ENCODE measurements around the gene BICDL1. TPM values are rescaled to one million over a fixed set of nuclear protein-coding genes. Genes with fewer than 3 reads are reported as not detected.

Gene BICDL1
- total RNA-seq, 1 experiment from 2014 or later = 18.2 TPM

- no peaks in the 10 kb centered on the region for H3K36me3 ChIP-seq (ENCODE audit: control insufficient read depth in 1 of 2, insufficient read depth in 2 of 2, low read length in 2 of 2)
- no peak overlapping the region for H2AFZ ChIP-seq (ENCODE audit: low read depth, low read length, poor library complexity, severe bottlenecking)
- H3K9me2 ChIP-seq (ENCODE audit: insufficient read depth) = no peaks in the 10 kb centered on the region
- ChIA-PET RAD21 (ENCODE audit: low non-redundant PET in 1 of 2, low total read pairs in 2 of 2, uncharacterized antibody in 2 of 2, unreplicated experiment in 2 of 2) (no interaction called here), CTCF (no interaction called here), POLR2A (no interaction called here)
- H3K27ac ChIP-seq (ENCODE audit: low read depth, low read length) = no peak overlapping the region
- intact Hi-C loops (cut with micrococcal nuclease) = no loop called here
- peaks cover 3 to 23% of the 10 kb centered on the region in 2 experiments; a peak in 3 of 4 replicates for H3K4me1 ChIP-seq (ENCODE audit: control insufficient read depth in 1 of 2, insufficient read depth in 2 of 2, low read length in 2 of 2)
- H3K9me3 ChIP-seq (ENCODE audit: control insufficient read depth in 1 of 2, insufficient read depth in 1 of 2, low read depth in 1 of 2, low read length in 2 of 2) = no peaks in the 10 kb centered on the region
- no peak overlapping the region for H3K9ac ChIP-seq (ENCODE audit: low read length)
- H3K4me2 ChIP-seq (ENCODE audit: low read length) = no peak overlapping the region
- H3K4me3 ChIP-seq (replicated peaks in 1 of 2; ENCODE audit: low read depth in 1 of 2, low read length in 2 of 2) = no peak overlapping the region
- no peaks in the 10 kb centered on the region for H4K20me1 ChIP-seq (ENCODE audit: insufficient read depth)
- H3K27me3 ChIP-seq (ENCODE audit: insufficient read depth, low read length) = no peaks in the 10 kb centered on the region
- TF ChIP-seq ZBTB33 (IDR thresholded peaks at IDR 0.05; ENCODE audit: extremely low read depth, insufficient replicate concordance, low read length) (no peak), JUND (IDR thresholded peaks at IDR 0.05) (no peak), POLR2AphosphoS5 (IDR thresholded peaks at IDR 0.05; ENCODE audit: low read depth, low read length) (no peak), ATF3 (IDR thresholded peaks at IDR 0.05) (no peak), POLR2A (IDR thresholded peaks at IDR 0.05; ENCODE audit: borderline replicate concordance, extremely low read depth, insufficient read depth, insufficient read length) (no peak), ZFX (IDR thresholded peaks at IDR 0.05) (no peak), SP1 (IDR thresholded peaks at IDR 0.05; ENCODE audit: low read depth) (no peak), TCF7L2 (IDR thresholded peaks at IDR 0.05; ENCODE audit: borderline replicate concordance, extremely low read depth, insufficient read depth, insufficient read length) (no peak), SRF (IDR thresholded peaks at IDR 0.05; ENCODE audit: low read depth) (no peak), EZH2phosphoT487 (IDR thresholded peaks at IDR 0.05; ENCODE audit: borderline replicate concordance) (no peak), ZNF274 (IDR thresholded peaks at IDR 0.05; ENCODE audit: low read depth, low read length) (no peak), ELF1 (IDR thresholded peaks at IDR 0.05; ENCODE audit: borderline replicate concordance, low read depth) (no peak), FOSL1 (IDR thresholded peaks at IDR 0.05; ENCODE audit: low read depth) (no peak), EZH2 (IDR thresholded peaks at IDR 0.05) (no peak)
- TF ChIP-seq, protein P1, sequence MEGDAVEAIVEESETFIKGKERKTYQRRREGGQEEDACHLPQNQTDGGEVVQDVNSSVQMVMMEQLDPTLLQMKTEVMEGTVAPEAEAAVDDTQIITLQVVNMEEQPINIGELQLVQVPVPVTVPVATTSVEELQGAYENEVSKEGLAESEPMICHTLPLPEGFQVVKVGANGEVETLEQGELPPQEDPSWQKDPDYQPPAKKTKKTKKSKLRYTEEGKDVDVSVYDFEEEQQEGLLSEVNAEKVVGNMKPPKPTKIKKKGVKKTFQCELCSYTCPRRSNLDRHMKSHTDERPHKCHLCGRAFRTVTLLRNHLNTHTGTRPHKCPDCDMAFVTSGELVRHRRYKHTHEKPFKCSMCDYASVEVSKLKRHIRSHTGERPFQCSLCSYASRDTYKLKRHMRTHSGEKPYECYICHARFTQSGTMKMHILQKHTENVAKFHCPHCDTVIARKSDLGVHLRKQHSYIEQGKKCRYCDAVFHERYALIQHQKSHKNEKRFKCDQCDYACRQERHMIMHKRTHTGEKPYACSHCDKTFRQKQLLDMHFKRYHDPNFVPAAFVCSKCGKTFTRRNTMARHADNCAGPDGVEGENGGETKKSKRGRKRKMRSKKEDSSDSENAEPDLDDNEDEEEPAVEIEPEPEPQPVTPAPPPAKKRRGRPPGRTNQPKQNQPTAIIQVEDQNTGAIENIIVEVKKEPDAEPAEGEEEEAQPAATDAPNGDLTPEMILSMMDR (IDR thresholded peaks at IDR 0.05 in 2 of 3, conservative IDR thresholded peaks at IDR 0.05 in 1 of 3; ENCODE audit: borderline replicate concordance in 1 of 3, insufficient read depth in 1 of 3, low read depth in 2 of 3, low read length in 2 of 3) = no peak
- no TSS peak for BruUV-seq (replicated peaks)
- ATAC-seq = no peak
- DNase-seq (ENCODE audit: low read depth, low spot score) = no peak
- H3K79me2 ChIP-seq (ENCODE audit: insufficient read depth, low read length) = no peaks in the 10 kb centered on the region
These were observed 50.7 kb downstream of the BICDL1 start for GRCh38 chr12:120039711-120040110.
